HG03095 (cell line): Measurements from ENCODE around the gene CACNB2.
A peak's percentile ranks its signal among the peaks of the same experiment; 100 is the strongest.

Experiments used
- ATAC-seq: cut with Tn5 transposase; IDR thresholded peaks from one replicate; pipeline ENCODE4 v1.9.1; 2021; ENCODE audit warnings: moderate library complexity; ENCODE audit not compliant: unreplicated experiment

The CACNB2 gene

GRCh38 chr10:18381679-18382078 is 241.5 kb downstream of the CACNB2 start:
- ATAC-seq = no peak

GRCh38 chr10:18397906-18398305 is 257.7 kb downstream of the CACNB2 start:
- no peak for ATAC-seq

DNA sequence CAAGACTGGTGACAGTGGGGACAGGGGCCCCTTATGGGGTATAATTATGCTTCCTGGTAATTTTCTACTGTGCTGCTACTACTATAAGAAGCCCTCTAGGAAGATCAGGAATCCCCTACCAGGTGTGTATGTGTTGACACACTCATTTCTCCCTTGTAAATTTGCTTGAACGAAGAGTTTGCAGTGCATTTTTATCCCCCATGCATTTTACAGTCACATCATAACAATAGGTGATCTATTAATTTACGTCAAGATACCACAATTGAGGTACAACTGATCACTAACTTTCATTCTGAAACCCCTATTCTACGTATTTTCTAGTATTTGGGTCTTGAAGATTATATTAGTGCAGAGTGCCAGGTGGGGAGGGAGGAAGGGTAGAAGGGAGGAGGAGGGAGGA is 258.9 kb downstream of the CACNB2 start:
- ATAC-seq = peak; percentile 50

GRCh38 chr10:18400201-18400905 is 260.1 kb downstream of the CACNB2 start:
- ATAC-seq = peak; percentile 48

DNA sequence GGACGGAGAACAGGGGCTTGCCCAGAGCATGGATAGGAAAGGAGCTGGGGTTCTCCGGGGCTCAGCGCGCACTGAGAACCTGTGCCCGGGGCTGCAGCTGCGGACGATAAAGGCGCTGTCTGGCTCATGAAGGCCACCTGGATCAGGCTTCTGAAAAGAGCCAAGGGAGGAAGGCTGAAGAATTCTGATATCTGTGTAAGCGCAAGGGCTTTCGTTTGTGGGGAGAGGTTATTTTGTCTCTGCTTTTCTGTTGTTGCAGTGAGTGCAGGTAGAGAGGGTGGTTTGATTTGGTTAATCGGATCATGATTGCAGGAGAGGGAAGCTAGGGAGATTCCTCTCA is 260.7 kb downstream of the CACNB2 start:
- ATAC-seq = no peak

DNA sequence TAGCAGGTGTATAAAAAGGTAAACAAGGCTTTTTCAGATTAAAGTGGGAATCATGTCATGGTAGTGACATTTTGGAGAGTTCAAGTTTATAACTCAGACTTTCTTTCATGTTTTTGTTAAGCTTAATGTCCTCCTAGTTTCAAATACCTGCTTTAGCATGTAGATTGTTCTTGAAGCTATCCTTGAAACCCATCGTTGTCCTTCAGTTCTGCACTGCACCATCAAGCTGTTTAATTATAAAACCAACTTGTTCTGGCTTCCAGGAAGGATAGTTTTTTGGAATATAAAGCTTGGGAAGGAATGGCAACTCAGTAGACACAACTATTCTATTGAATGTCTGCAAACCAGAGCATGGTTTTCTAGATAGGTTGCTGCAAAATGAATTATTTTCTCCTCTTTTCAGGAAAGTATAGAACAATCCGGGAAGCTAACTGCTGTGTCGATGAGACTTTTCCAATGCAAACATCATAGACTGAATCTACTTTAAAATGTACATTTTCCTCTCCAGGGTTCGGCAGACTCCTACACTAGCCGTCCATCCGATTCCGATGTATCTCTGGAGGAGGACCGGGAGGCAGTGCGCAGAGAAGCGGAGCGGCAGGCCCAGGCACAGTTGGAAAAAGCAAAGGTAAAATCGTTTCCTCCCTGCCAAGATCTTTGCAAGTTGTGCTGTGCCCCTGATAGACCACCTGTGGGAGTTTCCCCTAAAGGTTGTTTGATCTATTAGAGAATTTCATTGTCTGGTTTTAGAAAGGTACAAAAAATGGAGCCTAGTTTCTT is 261.4 kb downstream of the CACNB2 start:
- no peak for ATAC-seq

DNA sequence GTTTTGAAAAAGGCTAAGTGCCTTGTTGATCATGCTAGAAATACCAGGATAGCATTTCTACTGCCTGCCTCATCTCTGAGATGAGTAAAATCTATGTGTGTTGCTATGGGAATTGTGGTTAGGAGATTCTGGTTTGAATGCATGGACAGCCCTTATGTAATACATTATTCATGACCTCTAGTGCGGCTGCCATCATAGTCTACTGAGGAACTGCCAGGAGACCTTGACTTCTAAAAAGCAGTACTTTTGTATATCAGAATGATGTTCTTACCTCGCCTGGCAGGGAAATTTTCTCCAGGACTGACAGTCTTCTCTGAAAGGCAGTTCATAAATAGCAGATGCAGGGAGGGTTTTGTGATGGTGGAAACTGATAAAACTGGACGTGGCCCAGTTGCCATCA is 262.6 kb downstream of the CACNB2 start:
- no peak for ATAC-seq

DNA sequence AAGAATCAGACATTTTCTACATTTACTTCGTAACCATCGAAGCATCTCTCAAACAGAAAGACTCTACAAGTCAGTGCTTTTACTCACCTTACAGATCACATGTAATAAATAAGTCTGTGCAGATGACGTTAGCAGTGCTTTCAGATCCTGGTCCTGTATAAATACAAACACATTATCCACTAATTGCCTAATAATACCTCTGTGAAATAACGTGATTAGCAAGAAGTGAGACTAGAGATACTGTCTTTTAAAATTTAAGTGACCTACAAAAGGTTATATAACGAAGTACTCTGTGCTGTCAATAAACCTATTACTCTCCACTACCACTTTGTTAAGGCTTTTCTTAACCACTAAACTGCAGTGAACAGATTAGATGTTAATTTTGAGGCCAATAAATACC is 264.3 kb downstream of the CACNB2 start:
- ATAC-seq = no peak

- ATAC-seq = no peak
These were observed 265.9 kb downstream of the CACNB2 start for GRCh38 chr10:18406136-18406535.

GRCh38 chr10:18409599-18410397 is 269.6 kb downstream of the CACNB2 start:
- ATAC-seq = peak; percentile 65

DNA sequence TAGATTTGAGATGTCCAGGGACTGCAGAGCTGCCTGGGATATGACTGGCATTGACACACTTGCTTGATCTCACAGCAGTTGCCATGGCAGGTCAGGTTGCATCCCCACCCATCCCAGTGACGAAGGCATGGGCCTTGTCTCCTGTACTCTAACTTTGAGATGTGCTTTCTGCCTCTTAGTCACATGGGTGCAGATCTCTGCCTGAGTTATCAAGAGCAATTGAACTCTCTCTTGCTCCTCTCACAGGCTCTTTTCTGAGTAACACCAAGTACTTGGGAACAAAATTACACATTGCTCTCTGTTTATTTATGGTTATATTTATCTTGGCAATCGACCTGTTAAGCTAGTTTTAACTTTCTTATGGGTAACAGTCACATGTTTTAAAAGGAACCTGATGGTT is 273.8 kb downstream of the CACNB2 start:
- no peak for ATAC-seq

GRCh38 chr10:18417950-18418527 is 277.8 kb downstream of the CACNB2 start:
- ATAC-seq = no peak

DNA sequence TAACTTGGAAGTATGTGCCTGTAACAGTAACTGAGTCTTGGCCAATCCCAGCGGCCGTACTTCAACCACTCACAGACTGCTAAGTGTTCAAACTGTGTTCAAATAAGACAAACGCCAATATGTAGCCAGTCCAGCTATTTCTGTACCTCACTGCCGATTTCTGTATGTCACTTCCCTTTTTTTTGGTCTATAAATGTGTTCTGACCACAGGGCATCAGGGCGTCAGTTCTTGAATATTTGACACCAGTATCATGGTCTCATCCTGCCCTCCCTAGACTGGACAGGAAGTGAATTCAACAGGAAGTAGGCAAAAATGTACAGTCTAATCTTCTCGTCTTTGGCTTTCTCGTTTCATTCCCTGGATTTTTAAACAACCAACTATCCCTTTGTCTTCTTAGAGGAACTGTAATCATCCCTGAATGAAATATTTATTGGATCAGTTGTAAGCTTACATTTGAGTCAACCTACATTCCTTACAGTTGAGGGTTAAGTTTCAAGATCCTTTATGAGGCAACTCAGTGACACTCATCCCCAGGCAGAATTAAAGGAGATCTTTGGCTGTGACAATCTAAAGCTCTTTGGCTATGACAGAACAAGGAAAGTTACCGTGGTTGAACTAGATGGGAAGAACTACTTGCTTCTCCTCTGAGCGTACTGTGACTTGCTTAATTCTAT is 278.5 kb downstream of the CACNB2 start:
- peak; percentile 58 for ATAC-seq

DNA sequence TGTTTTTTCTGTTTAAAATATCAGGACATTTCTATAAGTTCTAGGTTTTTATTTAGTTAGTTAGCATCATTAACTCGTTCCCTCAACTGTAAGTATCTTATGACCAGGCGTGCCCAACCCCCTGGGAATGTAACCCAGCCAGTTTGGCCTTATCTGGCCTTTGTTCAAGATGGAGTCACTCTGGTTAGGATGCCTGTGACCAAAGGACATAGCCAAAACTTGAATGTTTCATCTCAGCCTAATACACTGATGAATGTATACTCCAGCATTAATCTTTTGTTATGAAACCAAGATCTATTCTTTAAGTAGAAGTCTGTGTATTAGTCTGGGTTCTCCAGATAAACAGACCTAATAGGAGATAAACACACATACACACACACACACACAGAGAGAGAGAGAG is 279.7 kb downstream of the CACNB2 start:
- ATAC-seq = no peak

- no peak for ATAC-seq
These were observed 281.6 kb downstream of the CACNB2 start for GRCh38 chr10:18421726-18422293.

DNA sequence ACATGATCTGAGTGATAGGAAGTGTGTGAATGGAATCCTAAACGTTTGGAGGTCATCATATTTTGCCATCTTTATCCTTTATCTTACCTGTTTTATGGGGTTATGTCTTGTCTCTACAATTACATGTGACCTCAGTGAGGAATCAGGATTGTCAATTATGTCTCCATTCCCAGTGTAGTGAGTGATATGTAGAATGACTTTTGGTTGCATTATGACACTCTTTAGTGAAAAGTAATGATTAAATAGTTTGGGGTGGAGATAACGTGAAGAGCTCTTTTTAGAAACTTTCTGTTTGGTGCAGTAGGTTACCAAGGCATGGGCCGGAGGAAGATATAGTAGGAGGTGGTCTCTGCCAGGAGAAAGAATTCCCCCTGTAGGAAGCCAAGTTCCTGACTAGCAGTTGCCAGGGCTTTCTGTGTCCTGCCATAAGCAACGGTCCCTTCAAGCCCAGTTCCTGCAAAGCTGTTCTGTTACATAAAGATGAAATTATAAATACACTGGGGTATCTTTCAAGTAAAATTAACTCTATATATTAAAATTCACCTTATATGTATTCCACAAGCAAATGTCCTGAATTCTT is 282.9 kb downstream of the CACNB2 start:
- no peak for ATAC-seq

- no peak for ATAC-seq
These were observed 284.0 kb downstream of the CACNB2 start for GRCh38 chr10:18424200-18424599.

GRCh38 chr10:18429335-18429734 is 289.1 kb downstream of the CACNB2 start:
- no peak for ATAC-seq

DNA sequence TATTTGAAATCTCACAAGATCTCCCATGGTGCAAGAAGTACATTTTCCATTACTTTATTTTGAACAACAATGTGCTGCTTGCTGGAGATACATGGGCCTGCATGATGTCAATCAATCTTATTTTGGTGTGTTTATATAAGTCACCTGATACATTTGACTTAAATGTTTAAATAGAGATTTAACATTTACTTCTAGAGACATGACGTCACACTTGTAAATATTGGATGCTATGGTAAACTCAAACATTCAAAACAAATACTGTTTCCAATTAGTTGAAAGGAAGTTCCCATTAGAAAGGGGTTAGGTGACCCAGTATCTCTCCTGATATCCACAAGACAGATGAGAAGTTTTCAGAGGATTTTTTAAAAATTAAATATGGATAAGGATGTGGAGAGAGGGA is 296.7 kb downstream of the CACNB2 start:
- no peak for ATAC-seq

GRCh38 chr10:18437486-18437885 is 297.3 kb downstream of the CACNB2 start:
- no peak for ATAC-seq
